Kidney (tissue), 14 donors: ENCODE measurements around the gene CDK19. TPM values are rescaled to one million over a fixed set of nuclear protein-coding genes. Genes with fewer than 3 reads are reported as not detected.
"Not testable (repeated sequence)": the region's sequence is repeated elsewhere in the genome, so short reads cannot be mapped to it uniquely, and the experiment has no call there.

ENCODE experiments used
- DNase-seq, 5 donors: peaks; one replicate each; pipeline ENCODE4 v3.0.0-alpha.2; 2013 to 2020
- FAIRE-seq: peaks from 2 replicates; lab custom pipeline; 2012; peaks lifted over from hg19 to GRCh38; lab: Jason Lieb, UNC
- H3K27ac ChIP-seq, 2 donors: one replicate each; pipeline ENCODE4 v1.7.0; 2013; ENCODE audit warnings: low read depth in 2 of 2, low read length in 2 of 2, inconsistent platforms in 1 of 2
- H3K27me3 ChIP-seq: one replicate; pipeline ENCODE4 v1.7.1; 2013; ENCODE audit warnings: low read length, inconsistent platforms; ENCODE audit not compliant: control insufficient read depth, insufficient read depth
- H3K36me3 ChIP-seq, 3 donors: one replicate each; pipeline versions ENCODE4 v1.7.0 to v1.7.1; 2013; ENCODE audit warnings: low read length in 3 of 3, control low read depth in 1 of 3, inconsistent platforms in 1 of 3; ENCODE audit not compliant: insufficient read depth in 3 of 3, control insufficient read depth in 2 of 3
- H3K4me1 ChIP-seq, 3 donors: one replicate each; pipeline versions ENCODE4 v1.7.0 to v1.7.1; 2013; ENCODE audit warnings: low read length in 3 of 3, inconsistent platforms in 1 of 3, low read depth in 1 of 3; ENCODE audit not compliant: control insufficient read depth in 2 of 3, insufficient read depth in 2 of 3
- H3K4me3 ChIP-seq, 3 donors: one replicate each; pipeline versions ENCODE4 v1.7.0 to v1.8.1; 2013; ENCODE audit warnings: low read length in 3 of 3, control low read depth in 1 of 3, inconsistent platforms in 1 of 3
- H3K9ac ChIP-seq, 3 donors: one replicate each; pipeline versions ENCODE4 v1.7.0 to v1.7.1; 2013; ENCODE audit warnings: low read length in 3 of 3, control low read depth in 1 of 3, inconsistent platforms in 1 of 3
- H3K9me3 ChIP-seq, 3 donors: one replicate each; pipeline versions ENCODE4 v1.7.0 to v1.7.1; 2013; ENCODE audit warnings: low read length in 3 of 3, control low read depth in 1 of 3, inconsistent platforms in 1 of 3; ENCODE audit not compliant: control insufficient read depth in 2 of 3, insufficient read depth in 1 of 3
- CTCF ChIP-seq: IDR thresholded peaks from 3 replicates; pipeline ENCODE4 v1.5.1; 2012; ENCODE audit warnings: mild to moderate bottlenecking, moderate library complexity, borderline replicate concordance; ENCODE audit not compliant: insufficient read depth; ENCODE audit errors: extremely low read depth
- intact Hi-C: fragments of 100-400 bp; cut with DNase I; formaldehyde crosslinking; loops from one replicate; pipeline ENCODE4 v1.11.1; 2022
- polyA plus RNA-seq: library from polyadenylated mRNA; stranded (reverse); fragments of 350-450 nt; fragmentation: Illumina TruSeq; extraction: RNeasy Lipid Tissue Mini Kit (QIAGEN cat#74804); gene quantifications from one replicate; pipeline ENCODE4 v1.2.3, GENCODE V29; 2014; ENCODE audit warnings: low read depth, low replicate concordance; ENCODE audit not compliant: insufficient read depth
- total RNA-seq: library from RNA; stranded (reverse); fragmentation: NEBNext Ultra II Directional; extraction: Animal tissue kit (Norgen Biotek cat#: 25700); gene quantifications from one replicate; pipeline ENCODE4 v1.2.1, GENCODE V29; 2021
- donor health status: control.
- donor health status: control.
- donor health status: control.
- donor health status: control.
- donor health status: control.
- donor health status: DM: yes; HTN: yes; CAD: no.
- donor health status: Normal renal cell carcinoma (clear cell type).

CDK19 gene
- total and polyA plus RNA-seq, 2 donors from 2014 or later, result 4.9 to 20.4 TPM

GRCh38 chr6:110757926-110758325, 57.3 kb downstream of the CDK19 start:
- no peaks in the 10 kb centered on the region for H3K9me3 ChIP-seq
- no peak for TF ChIP-seq CTCF
- DNase-seq (no peak), FAIRE-seq (no peak)
- H3K36me3 ChIP-seq, result no peaks in the 10 kb centered on the region
- no peaks in the 10 kb centered on the region for H3K27me3 ChIP-seq
- no peak overlapping the region for H3K4me3 ChIP-seq
- H3K9ac ChIP-seq, result no peak overlapping the region
- H3K4me1 ChIP-seq, result no peaks in the 10 kb centered on the region
- intact Hi-C loops, result no loop called here
- no peak overlapping the region for H3K27ac ChIP-seq

DNA sequence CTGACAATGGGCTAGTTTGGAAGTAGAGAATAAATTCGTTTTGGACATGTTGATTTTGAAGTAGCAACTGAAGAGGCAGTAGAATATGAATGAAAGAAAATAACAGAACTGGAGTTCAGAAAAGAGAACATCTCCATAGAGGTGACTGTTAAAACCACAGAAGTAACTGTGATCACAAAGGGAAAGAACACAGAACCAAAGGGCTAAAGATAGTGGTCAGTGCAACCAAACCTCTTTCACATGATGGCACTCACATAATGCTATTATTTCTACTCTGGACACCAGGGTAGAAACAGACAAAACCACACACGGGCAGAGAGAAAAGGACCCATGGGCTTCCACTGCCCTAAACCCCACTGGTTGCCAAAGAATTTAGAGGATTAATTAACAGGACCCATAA, 58.5 kb downstream of the CDK19 start:
- Histone ChIP-seq H3K27me3 (no peaks in the 10 kb centered on the region), H3K4me3 (no peak overlapping the region), H3K27ac (no peak overlapping the region), H3K9ac (no peak overlapping the region), H3K4me1 (no peaks in the 10 kb centered on the region), H3K36me3 (no peaks in the 10 kb centered on the region), H3K9me3 (no peaks in the 10 kb centered on the region)
- FAIRE-seq, result no peak
- no peak for TF ChIP-seq CTCF
- DNase-seq, result no peak
- intact Hi-C loops, result no loop called here

DNA sequence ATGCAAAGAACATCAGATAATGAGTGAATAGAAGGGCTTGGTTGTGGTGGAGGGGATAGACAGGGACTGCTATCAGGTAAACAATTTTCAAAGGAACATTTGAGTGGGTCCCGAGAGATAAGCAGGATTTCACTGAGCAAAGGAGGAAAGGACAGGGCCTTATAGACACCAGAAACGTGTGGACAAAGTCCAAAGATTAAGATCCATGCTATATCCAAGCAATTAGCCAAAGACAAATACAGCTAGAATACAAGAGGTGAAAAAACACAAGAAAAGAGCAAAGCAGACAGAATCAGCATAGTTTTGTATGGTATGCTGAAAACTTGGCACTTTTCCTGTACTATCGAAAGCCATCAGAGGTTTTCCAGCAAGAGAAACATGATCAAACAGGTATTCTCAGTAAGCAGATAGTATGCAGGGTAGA, 59.8 kb downstream of the CDK19 start:
- intact Hi-C loops, result no loop called here
- Histone ChIP-seq H3K27me3 (no peaks in the 10 kb centered on the region), H3K9ac (no peak overlapping the region), H3K36me3 (no peaks in the 10 kb centered on the region), H3K9me3 (no peaks in the 10 kb centered on the region), H3K4me1 (no peaks in the 10 kb centered on the region), H3K4me3 (no peak overlapping the region), H3K27ac (no peak overlapping the region)
- no peak for TF ChIP-seq CTCF
- DNase-seq (no peak), FAIRE-seq (no peak)

GRCh38 chr6:110753936-110754668, 61.2 kb downstream of the CDK19 start:
- intact Hi-C loops, H3K9ac ChIP-seq: not testable (repeated sequence)

More at GRCh38 chr6:110753936-110754668, 61.2 kb downstream of the CDK19 start:
- not testable (repeated sequence) for DNase-seq, H3K36me3 ChIP-seq, H3K27me3 ChIP-seq, H3K4me3 ChIP-seq, H3K27ac ChIP-seq, H3K4me1 ChIP-seq, FAIRE-seq, H3K9me3 ChIP-seq
